ENCODE measurements around the gene PAX9.

PAX9 gene

DNA sequence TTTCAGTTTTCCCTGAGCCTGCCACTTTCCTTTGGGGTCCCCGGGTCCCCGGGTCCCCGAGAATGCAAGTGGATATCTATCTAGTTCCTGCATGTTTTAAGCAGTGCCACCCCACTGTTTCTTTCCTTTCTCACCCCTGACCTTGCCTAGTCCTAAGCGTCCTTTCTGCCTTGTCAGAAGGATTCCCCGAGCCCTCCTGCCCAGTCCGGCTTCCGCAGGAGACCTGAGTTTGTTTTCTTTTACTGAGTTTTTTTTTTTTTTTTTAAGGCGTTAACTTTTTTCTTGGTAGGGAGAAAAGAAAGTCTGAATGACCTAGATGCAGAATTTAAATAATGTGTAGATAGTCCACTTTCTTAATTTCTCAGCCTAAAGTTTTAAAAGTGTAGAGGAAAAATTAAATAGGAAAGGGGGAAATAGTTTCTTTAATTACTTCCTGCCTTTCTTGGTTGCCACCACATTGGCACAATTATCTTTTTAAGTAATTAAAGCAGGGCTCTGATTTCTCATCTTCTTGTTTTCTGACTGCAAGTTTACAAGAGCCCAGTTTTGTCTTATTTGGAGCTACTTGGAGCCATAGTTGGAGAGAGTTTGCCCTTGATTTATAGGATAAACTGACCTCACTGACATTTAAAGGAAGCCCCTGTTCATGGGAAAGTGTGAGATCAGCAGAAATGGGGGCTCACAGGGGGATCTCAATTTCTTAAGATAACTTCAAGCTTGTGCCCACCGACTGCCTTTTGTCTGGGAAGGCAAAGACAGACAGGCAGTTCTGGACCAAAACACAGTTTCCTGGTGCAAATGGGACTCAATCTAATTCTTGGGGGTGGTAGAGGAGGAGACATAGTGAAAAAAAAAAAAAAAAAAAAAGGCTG is 2.9 kb downstream of the PAX9 start:
- H3K4me3 ChIP-seq (ENCODE audit: low read depth, low read length): no peak overlapping the region
- TF ChIP-seq, protein P1, sequence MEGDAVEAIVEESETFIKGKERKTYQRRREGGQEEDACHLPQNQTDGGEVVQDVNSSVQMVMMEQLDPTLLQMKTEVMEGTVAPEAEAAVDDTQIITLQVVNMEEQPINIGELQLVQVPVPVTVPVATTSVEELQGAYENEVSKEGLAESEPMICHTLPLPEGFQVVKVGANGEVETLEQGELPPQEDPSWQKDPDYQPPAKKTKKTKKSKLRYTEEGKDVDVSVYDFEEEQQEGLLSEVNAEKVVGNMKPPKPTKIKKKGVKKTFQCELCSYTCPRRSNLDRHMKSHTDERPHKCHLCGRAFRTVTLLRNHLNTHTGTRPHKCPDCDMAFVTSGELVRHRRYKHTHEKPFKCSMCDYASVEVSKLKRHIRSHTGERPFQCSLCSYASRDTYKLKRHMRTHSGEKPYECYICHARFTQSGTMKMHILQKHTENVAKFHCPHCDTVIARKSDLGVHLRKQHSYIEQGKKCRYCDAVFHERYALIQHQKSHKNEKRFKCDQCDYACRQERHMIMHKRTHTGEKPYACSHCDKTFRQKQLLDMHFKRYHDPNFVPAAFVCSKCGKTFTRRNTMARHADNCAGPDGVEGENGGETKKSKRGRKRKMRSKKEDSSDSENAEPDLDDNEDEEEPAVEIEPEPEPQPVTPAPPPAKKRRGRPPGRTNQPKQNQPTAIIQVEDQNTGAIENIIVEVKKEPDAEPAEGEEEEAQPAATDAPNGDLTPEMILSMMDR (IDR thresholded peaks at IDR 0.05; ENCODE audit: low read depth, low read length): no peak
- no peak for TF ChIP-seq MYC (IDR thresholded peaks at IDR 0.05; ENCODE audit: low read depth, low read length)
- TF ChIP-seq POLR2A (IDR thresholded peaks at IDR 0.05; ENCODE audit: extremely low read depth, insufficient read length): no peak
- TF ChIP-seq, protein P2, sequence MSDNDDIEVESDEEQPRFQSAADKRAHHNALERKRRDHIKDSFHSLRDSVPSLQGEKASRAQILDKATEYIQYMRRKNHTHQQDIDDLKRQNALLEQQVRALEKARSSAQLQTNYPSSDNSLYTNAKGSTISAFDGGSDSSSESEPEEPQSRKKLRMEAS (IDR thresholded peaks at IDR 0.05; ENCODE audit: low read depth, low read length): no peak
- DNase-seq (ENCODE audit: low read depth): no peak

DNA sequence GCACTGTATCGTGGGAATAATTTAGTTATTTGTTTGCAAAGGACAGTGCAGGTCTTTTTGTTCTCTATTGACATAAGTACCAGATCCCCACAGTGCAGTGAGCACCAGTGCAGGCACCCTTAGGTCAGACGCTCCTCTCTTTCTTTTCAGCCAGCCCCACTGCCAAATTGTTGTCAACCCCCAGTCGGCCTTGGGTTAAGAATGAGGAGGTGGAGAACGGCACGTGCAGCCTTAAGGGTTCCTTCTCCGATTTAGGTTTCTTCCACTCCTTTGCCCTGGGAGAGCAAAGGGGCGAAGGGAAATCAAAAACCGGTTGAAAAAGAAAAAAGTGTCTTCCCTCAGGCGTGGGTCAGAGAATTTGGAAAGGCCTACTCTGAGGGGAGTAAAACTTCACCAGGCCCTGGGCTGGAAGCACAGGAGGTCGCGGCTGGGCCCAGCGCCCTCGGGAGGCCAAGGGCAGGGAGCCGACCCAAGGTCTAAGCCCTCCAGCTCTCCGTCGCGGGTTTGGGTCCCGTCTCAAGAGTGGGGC is 4.3 kb downstream of the PAX9 start:
- H3K4me3 ChIP-seq (ENCODE audit: low read depth, low read length): no peak overlapping the region
- TF ChIP-seq, protein P1 (IDR thresholded peaks at IDR 0.05; ENCODE audit: low read depth, low read length): no peak
- TF ChIP-seq, protein P2 (IDR thresholded peaks at IDR 0.05; ENCODE audit: low read depth, low read length): no peak
- no peak for TF ChIP-seq MYC (IDR thresholded peaks at IDR 0.05; ENCODE audit: low read depth, low read length)
- no peak for TF ChIP-seq POLR2A (IDR thresholded peaks at IDR 0.05; ENCODE audit: extremely low read depth, insufficient read length)
- no peak for DNase-seq (ENCODE audit: low read depth)

DNA sequence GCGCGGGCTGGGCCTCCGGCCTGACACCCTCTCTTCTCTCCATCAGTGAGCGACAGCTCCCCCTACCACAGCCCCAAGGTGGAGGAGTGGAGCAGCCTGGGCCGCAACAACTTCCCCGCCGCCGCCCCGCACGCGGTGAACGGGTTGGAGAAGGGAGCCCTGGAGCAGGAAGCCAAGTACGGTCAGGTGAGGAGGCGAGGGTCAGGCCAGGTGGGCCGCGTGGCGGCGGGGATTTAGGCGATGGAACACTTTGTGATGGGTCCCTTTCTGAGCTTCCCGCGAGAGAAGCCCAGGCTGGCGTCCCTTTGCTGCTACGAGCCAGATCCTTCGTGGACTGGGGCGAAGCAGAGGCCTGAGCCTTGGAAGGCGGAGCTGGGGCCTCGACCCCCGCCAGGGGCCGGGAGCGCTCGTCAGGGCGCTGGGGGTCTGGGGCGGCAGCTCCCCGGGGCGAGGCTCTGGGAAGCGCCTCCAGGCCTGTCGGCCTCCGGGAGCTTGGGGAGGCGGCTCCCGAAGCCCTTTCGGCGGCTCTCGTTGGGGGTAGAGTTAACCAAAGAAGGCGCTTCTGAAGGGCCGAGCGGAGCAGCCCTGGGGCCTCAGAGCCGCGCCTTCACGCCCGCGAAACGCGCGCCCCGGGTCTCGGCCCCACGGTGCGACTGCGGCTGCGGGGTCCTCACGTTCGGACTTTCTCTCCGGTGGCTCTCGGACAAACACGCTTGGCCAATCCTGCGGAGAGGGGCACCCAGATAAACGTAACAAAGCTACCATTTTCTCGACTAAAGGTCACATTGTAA is 5.0 kb downstream of the PAX9 start:
- no peak overlapping the region for H3K4me3 ChIP-seq (ENCODE audit: low read depth, low read length)
- TF ChIP-seq, protein P2 (IDR thresholded peaks at IDR 0.05; ENCODE audit: low read depth, low read length): no peak
- TF ChIP-seq POLR2A (IDR thresholded peaks at IDR 0.05; ENCODE audit: extremely low read depth, insufficient read length) (no peak), MYC (IDR thresholded peaks at IDR 0.05; ENCODE audit: low read depth, low read length) (no peak)
- TF ChIP-seq, protein P1 (IDR thresholded peaks at IDR 0.05; ENCODE audit: low read depth, low read length): no peak
- DNase-seq (ENCODE audit: low read depth): no peak

DNA sequence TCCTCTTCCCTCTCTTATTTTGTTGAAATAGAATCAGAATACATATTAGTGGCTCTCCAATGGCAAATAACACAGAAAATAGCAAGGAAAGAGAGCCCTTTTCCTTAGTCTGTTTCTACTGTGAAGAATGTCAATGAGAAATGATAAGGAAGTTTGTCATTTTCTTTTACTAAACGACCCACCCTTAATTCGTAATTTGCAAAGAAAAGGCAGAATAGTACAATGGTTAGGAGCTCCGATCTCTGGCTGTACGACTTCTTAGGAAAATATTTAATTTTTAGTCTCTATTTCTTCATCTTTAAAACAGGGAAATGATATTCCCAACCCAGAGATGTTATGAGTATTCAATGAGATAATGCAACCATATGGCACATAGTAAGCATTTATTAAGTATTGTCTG is 6.0 kb downstream of the PAX9 start:
- DNase-seq (ENCODE audit: low read depth): no peak
- H3K4me3 ChIP-seq (ENCODE audit: low read depth, low read length): no peak overlapping the region
- TF ChIP-seq, protein P2 (IDR thresholded peaks at IDR 0.05; ENCODE audit: low read depth, low read length): no peak
- TF ChIP-seq, protein P1 (IDR thresholded peaks at IDR 0.05; ENCODE audit: low read depth, low read length): no peak
- TF ChIP-seq MYC (IDR thresholded peaks at IDR 0.05; ENCODE audit: low read depth, low read length): no peak
- TF ChIP-seq POLR2A (IDR thresholded peaks at IDR 0.05; ENCODE audit: extremely low read depth, insufficient read length): no peak

DNA sequence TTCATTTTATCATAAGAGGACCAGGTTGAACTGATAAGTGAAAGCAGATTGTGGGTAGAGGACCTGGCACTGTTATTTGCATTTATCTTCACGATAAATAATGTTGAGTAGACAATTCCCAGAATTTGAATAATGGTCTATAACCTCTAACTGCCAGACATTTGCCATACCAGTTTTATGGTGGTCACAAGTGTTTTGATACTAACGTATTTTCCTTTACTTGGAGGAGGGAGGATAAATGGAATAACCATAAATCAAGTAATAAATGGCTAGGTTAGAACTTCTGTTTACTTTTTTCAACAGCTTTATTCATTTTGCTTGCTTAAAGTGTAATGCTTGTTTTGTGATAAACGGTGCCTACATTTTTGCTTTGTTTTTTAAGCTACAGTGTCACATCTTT is 9.5 kb downstream of the PAX9 start:
- no peak for DNase-seq (ENCODE audit: low read depth)
- no peak overlapping the region for H3K4me3 ChIP-seq (ENCODE audit: low read depth, low read length)
- TF ChIP-seq POLR2A (IDR thresholded peaks at IDR 0.05; ENCODE audit: extremely low read depth, insufficient read length) (no peak), MYC (IDR thresholded peaks at IDR 0.05; ENCODE audit: low read depth, low read length) (no peak)
- TF ChIP-seq, protein P1 (IDR thresholded peaks at IDR 0.05; ENCODE audit: low read depth, low read length): no peak
- TF ChIP-seq, protein P2 (IDR thresholded peaks at IDR 0.05; ENCODE audit: low read depth, low read length): no peak

Measured in NB4 (cell line).